Activated CD4-positive, alpha-beta T cell treated with anti-CD3 and anti-CD28 coated beads, Interleukin-2, amount 10 ng/mL, durations not matched to agents 7 days and 5 days (primary cell): ENCODE measurements around the gene RANBP3. TPM values are rescaled to one million over a fixed set of nuclear protein-coding genes. Genes with fewer than 3 reads are reported as not detected.
A peak's percentile ranks its signal among the peaks of the same experiment; 100 is the strongest.
"Not testable (repeated sequence)": the region's sequence is repeated elsewhere in the genome, so short reads cannot be mapped to it uniquely, and the experiment has no call there.

Source experiments
- CTCF ChIA-PET: fragments of 350-600 bp; sonication (Branson Sonifier 250); formaldehyde crosslinking; loops from one replicate; lab custom pipeline; 2021; ENCODE audit warnings: antibody characterized with exemption; lab: Charles Lee
- POLR2A ChIA-PET: fragments of 350-600 bp; sonication (Branson Sonifier 250); formaldehyde crosslinking; loops from one replicate; lab custom pipeline; 2021; ENCODE audit warnings: antibody characterized with exemption; lab: Charles Lee
- DNase-seq: peaks from one replicate; pipeline ENCODE4 v3.0.0-alpha.2; 2020
- H3K27ac Mint-ChIP-seq: one replicate; pipeline ENCODE4 v1.8.0; 2021; ENCODE audit warnings: mild to moderate bottlenecking, moderate library complexity, mixed read lengths
- H3K27me3 Mint-ChIP-seq: one replicate; pipeline ENCODE4 v1.8.0; 2021; ENCODE audit warnings: mixed read lengths
- H3K36me3 Mint-ChIP-seq: one replicate; pipeline ENCODE4 v1.8.0; 2021; ENCODE audit warnings: low read depth, mixed read lengths
- H3K4me1 Mint-ChIP-seq: one replicate; pipeline ENCODE4 v1.8.0; 2021; ENCODE audit warnings: mixed read lengths
- H3K4me3 Mint-ChIP-seq: one replicate; pipeline ENCODE4 v1.8.0; 2021; ENCODE audit warnings: mild to moderate bottlenecking, moderate library complexity, mixed read lengths
- H3K9me3 Mint-ChIP-seq: one replicate; pipeline ENCODE4 v1.8.0; 2021; ENCODE audit warnings: mixed read lengths
- total RNA-seq, 2 experiments: library from RNA; stranded (reverse); gene quantifications; one replicate each; pipeline ENCODE4 v1.2.3, GENCODE V29; 2021

RANBP3 gene
- total RNA-seq, 2 experiments from 2014 or later: 97.4 to 98.0 TPM

GRCh38 chr19:5966941-5967340 lies 11.0 kb downstream of the RANBP3 start:
- Mint-ChIP-seq H3K27me3 (no peaks in the 10 kb centered on the region), H3K4me3 (no peak overlapping the region)
- POLR2A ChIA-PET: no interaction called here

GRCh38 chr19:5966215-5966614 lies 11.7 kb downstream of the RANBP3 start:
- no peaks in the 10 kb centered on the region for H3K9me3 Mint-ChIP-seq
- H3K36me3 Mint-ChIP-seq: peaks cover 15% of the 10 kb centered on the region
- no peak overlapping the region for H3K4me3 Mint-ChIP-seq
- H3K27ac Mint-ChIP-seq: peak overlapping the region; percentile 51
- H3K4me1 Mint-ChIP-seq: peaks cover 84% of the 10 kb centered on the region
- H3K27me3 Mint-ChIP-seq: no peaks in the 10 kb centered on the region
- POLR2A ChIA-PET: no interaction called here
- CTCF ChIA-PET: interaction anchor here (0.9 to 2.0 kb wide), 4 partner anchors 10 to 162 kb away, joined by 3 to 4 read pairs (median 3); no protein-coding TSS in a partner anchor
- no peak for DNase-seq

More at GRCh38 chr19:5966941-5967340, 11.0 kb downstream of the RANBP3 start:
- CTCF ChIA-PET: interaction anchor here (1.2 to 2.3 kb wide), 3 partner anchors 10 to 55 kb away, joined by 3 to 8 read pairs (median 4); no protein-coding TSS in a partner anchor
- no peak for DNase-seq
- Mint-ChIP-seq H3K4me1 (peaks cover 85% of the 10 kb centered on the region), H3K27ac (peak overlapping the region; percentile 62), H3K9me3 (no peaks in the 10 kb centered on the region), H3K36me3 (peaks cover 17% of the 10 kb centered on the region)

GRCh38 chr19:5964816-5965565 lies 12.9 kb downstream of the RANBP3 start:
- CTCF ChIA-PET: interaction anchor here (0.9 kb wide), 1 partner anchor 14 kb away, joined by 3 read pairs; no protein-coding TSS in a partner anchor

GRCh38 chr19:5963855-5964254 lies 14.1 kb downstream of the RANBP3 start:
- Mint-ChIP-seq H3K4me1 (peaks cover 95% of the 10 kb centered on the region), H3K27ac (peak overlapping the region; percentile 100), H3K9me3 (no peaks in the 10 kb centered on the region), H3K27me3 (no peaks in the 10 kb centered on the region), H3K4me3 (no peak overlapping the region), H3K36me3 (peaks cover 16% of the 10 kb centered on the region)
- POLR2A ChIA-PET: no interaction called here
- CTCF ChIA-PET: no interaction called here
- no peak for DNase-seq

More at GRCh38 chr19:5964816-5965565, 12.9 kb downstream of the RANBP3 start:
- H3K9me3 Mint-ChIP-seq: no peaks in the 10 kb centered on the region
- H3K4me3 Mint-ChIP-seq: no peak overlapping the region
- H3K27me3 Mint-ChIP-seq: no peaks in the 10 kb centered on the region
- H3K4me1 Mint-ChIP-seq: peaks cover 91% of the 10 kb centered on the region
- POLR2A ChIA-PET: no interaction called here
- peak; percentile 47 for DNase-seq
- peak overlapping the region; percentile 81 for H3K27ac Mint-ChIP-seq
- peaks cover 16% of the 10 kb centered on the region for H3K36me3 Mint-ChIP-seq

GRCh38 chr19:5963259-5963658 lies 14.7 kb downstream of the RANBP3 start:
- peaks cover 16% of the 10 kb centered on the region for H3K36me3 Mint-ChIP-seq
- H3K4me3 Mint-ChIP-seq, H3K9me3 Mint-ChIP-seq, DNase-seq, POLR2A ChIA-PET, H3K27me3 Mint-ChIP-seq: not testable (repeated sequence)
- peak overlapping the region; percentile 100 for H3K27ac Mint-ChIP-seq
- H3K4me1 Mint-ChIP-seq: peaks cover 92% of the 10 kb centered on the region
- CTCF ChIA-PET: interaction anchor here (0.8 kb wide), 1 partner anchor 10 kb away, joined by 3 read pairs; no protein-coding TSS in a partner anchor

GRCh38 chr19:5961969-5962945 lies 15.7 kb downstream of the RANBP3 start:
- H3K4me1 Mint-ChIP-seq: peaks cover 89% of the 10 kb centered on the region
- H3K27ac Mint-ChIP-seq: peak overlapping the region; percentile 100
- no peaks in the 10 kb centered on the region for H3K27me3 Mint-ChIP-seq
- peak overlapping the region; percentile 63 for H3K4me3 Mint-ChIP-seq
- POLR2A ChIA-PET: no interaction called here
- CTCF ChIA-PET: interaction anchor here (0.7 to 1.4 kb wide), 4 partner anchors 8 to 1107 kb away, joined by 3 to 4 read pairs (median 3); no protein-coding TSS in a partner anchor
- no peaks in the 10 kb centered on the region for H3K9me3 Mint-ChIP-seq
- peak; percentile 90 for DNase-seq
- peaks cover 13% of the 10 kb centered on the region for H3K36me3 Mint-ChIP-seq

- H3K27me3 Mint-ChIP-seq, POLR2A ChIA-PET, DNase-seq, H3K9me3 Mint-ChIP-seq: not testable (repeated sequence)
- H3K27ac Mint-ChIP-seq: peak overlapping the region; percentile 100
- H3K36me3 Mint-ChIP-seq: peaks cover 12% of the 10 kb centered on the region
- peak overlapping the region; percentile 63 for H3K4me3 Mint-ChIP-seq
- CTCF ChIA-PET: interaction anchor here (0.7 to 1.4 kb wide), 3 partner anchors 9 to 1107 kb away, joined by 3 to 4 read pairs (median 3); no protein-coding TSS in a partner anchor
- peaks cover 89% of the 10 kb centered on the region for H3K4me1 Mint-ChIP-seq
Observed at GRCh38 chr19:5961641-5961968, 16.3 kb downstream of the RANBP3 start.

GRCh38 chr19:5960005-5961001 lies 17.6 kb downstream of the RANBP3 start:
- CTCF ChIA-PET: interaction anchor here (0.6 to 1.6 kb wide), 3 partner anchors 10 to 185 kb away, joined by 4 to 7 read pairs (median 5); no protein-coding TSS in a partner anchor
- H3K9me3 Mint-ChIP-seq: no peaks in the 10 kb centered on the region
- H3K4me1 Mint-ChIP-seq: peaks cover 88% of the 10 kb centered on the region
- peak overlapping the region; percentile 100 for H3K27ac Mint-ChIP-seq
- H3K4me3 Mint-ChIP-seq: peak overlapping the region; percentile 0
- POLR2A ChIA-PET: no interaction called here
- peaks cover 8% of the 10 kb centered on the region for H3K36me3 Mint-ChIP-seq
- no peak for DNase-seq
- no peaks in the 10 kb centered on the region for H3K27me3 Mint-ChIP-seq

- Mint-ChIP-seq H3K4me3 (no peak overlapping the region), H3K27ac (peak overlapping the region; percentile 100), H3K4me1 (peaks cover 86% of the 10 kb centered on the region), H3K9me3 (no peaks in the 10 kb centered on the region), H3K36me3 (peaks cover 5% of the 10 kb centered on the region), H3K27me3 (no peaks in the 10 kb centered on the region)
- DNase-seq: no peak
- ChIA-PET POLR2A (no interaction called here), CTCF (interaction anchor here (0.6 to 1.6 kb wide), 3 partner anchors 62 to 186 kb away, joined by 3 to 7 read pairs (median 5); no protein-coding TSS in a partner anchor)
Observed at GRCh38 chr19:5959260-5960004, 18.5 kb downstream of the RANBP3 start.

GRCh38 chr19:5958851-5959122 lies 19.2 kb downstream of the RANBP3 start:
- Mint-ChIP-seq H3K27ac (peak overlapping the region; percentile 81), H3K36me3 (peaks cover 5% of the 10 kb centered on the region), H3K27me3 (no peaks in the 10 kb centered on the region), H3K4me1 (peaks cover 86% of the 10 kb centered on the region), H3K4me3 (no peak overlapping the region), H3K9me3 (no peaks in the 10 kb centered on the region)
- CTCF ChIA-PET: interaction anchor here (0.6 kb wide), 1 partner anchor 62 kb away, joined by 3 read pairs; no protein-coding TSS in a partner anchor
- DNase-seq: no peak
- POLR2A ChIA-PET: no interaction called here
